GM19238 (cell line): ENCODE results near the gene AOC2.
"Not testable (repeated sequence)": the region's sequence is repeated elsewhere in the genome, so short reads cannot be mapped to it uniquely, and the experiment has no call there.

Experiments
- DNase-seq: peaks from one replicate; pipeline ENCODE4 v3.0.0; 2011; ENCODE audit warnings: low spot score; ENCODE audit not compliant: insufficient read length

The AOC2 gene

GRCh38 chr17:42880776-42881310 lies 36.5 kb downstream of the AOC2 start:
- DNase-seq = no peak

GRCh38 chr17:42881706-42882105 lies 37.3 kb downstream of the AOC2 start:
- not testable (repeated sequence) for DNase-seq

- no peak for DNase-seq
These were observed 37.8 kb downstream of the AOC2 start for GRCh38 chr17:42882166-42882565.

GRCh38 chr17:42883802-42884558 lies 39.6 kb downstream of the AOC2 start:
- DNase-seq = no peak

GRCh38 chr17:42885806-42886205 lies 41.4 kb downstream of the AOC2 start:
- not testable (repeated sequence) for DNase-seq

GRCh38 chr17:42886283-42887176 lies 42.1 kb downstream of the AOC2 start:
- no peak for DNase-seq

- DNase-seq = no peak
These were observed 45.4 kb downstream of the AOC2 start for GRCh38 chr17:42889809-42890208.

GRCh38 chr17:42891539-42892152 lies 47.3 kb downstream of the AOC2 start:
- no peak for DNase-seq

- no peak for DNase-seq
These were observed 49.0 kb downstream of the AOC2 start for GRCh38 chr17:42893359-42893758.

- no peak for DNase-seq
These were observed 50.2 kb downstream of the AOC2 start for GRCh38 chr17:42894283-42895184.

- no peak for DNase-seq
These were observed 50.8 kb downstream of the AOC2 start for GRCh38 chr17:42895185-42895555.

- no peak for DNase-seq
These were observed 53.9 kb downstream of the AOC2 start for GRCh38 chr17:42898147-42898811.

- DNase-seq = not testable (repeated sequence)
These were observed 55.6 kb downstream of the AOC2 start for GRCh38 chr17:42899981-42900380.
